Keratinocyte (primary cell): ENCODE data around the gene DCTD. TPM values are rescaled to one million over a fixed set of nuclear protein-coding genes. Genes with fewer than 3 reads are reported as not detected.

ENCODE experiments used
- DNase-seq: peaks from one replicate; pipeline ENCODE4 v3.0.0-alpha.2; 2011; ENCODE audit warnings: low read depth, missing footprints, low spot score
- FAIRE-seq: peaks from 2 replicates; lab custom pipeline; 2011; peaks lifted over from hg19 to GRCh38; lab: Jason Lieb, UNC
- H2AFZ ChIP-seq: 2 replicates; pipeline ENCODE4 v1.6.0; 2012; ENCODE audit warnings: low read length, control low read depth, inconsistent platforms; ENCODE audit not compliant: control insufficient read depth
- H3K27ac ChIP-seq: 2 replicates; pipeline ENCODE4 v1.5.1; 2011; ENCODE audit warnings: low read length; ENCODE audit not compliant: control insufficient read depth, insufficient read depth
- H3K27me3 ChIP-seq: 3 replicates; pipeline ENCODE4 v1.6.0; 2011; ENCODE audit warnings: low read length; ENCODE audit not compliant: control insufficient read depth, insufficient read depth; ENCODE audit errors: extremely low read depth
- H3K36me3 ChIP-seq, 2 experiments: 2 replicates in 1 of 2; 3 replicates in 1 of 2; pipeline ENCODE4 v1.5.1; 2011; ENCODE audit warnings: low read length in 2 of 2, mild to moderate bottlenecking in 1 of 2; ENCODE audit not compliant: control insufficient read depth in 2 of 2, insufficient read depth in 2 of 2; ENCODE audit errors: extremely low read depth in 1 of 2
- H3K4me1 ChIP-seq: 3 replicates; pipeline ENCODE4 v1.5.1; 2011; ENCODE audit warnings: low read length; ENCODE audit not compliant: control insufficient read depth, insufficient read depth; ENCODE audit errors: extremely low read depth
- H3K4me2 ChIP-seq: 3 replicates; pipeline ENCODE4 v1.6.0; 2011; ENCODE audit warnings: low read depth, low read length; ENCODE audit not compliant: control insufficient read depth, insufficient read depth; ENCODE audit errors: extremely low read depth
- H3K4me3 ChIP-seq, 3 experiments: fragments of 200-600 bp in 1 of 3; sonication (generic) in 1 of 3; 2 replicates in 2 of 3; 3 replicates in 1 of 3; pipeline ENCODE4 v1.5.1; 2011 to 2016; ENCODE audit warnings: low read length in 3 of 3, mild to moderate bottlenecking in 3 of 3, control low read depth in 2 of 3, inconsistent platforms in 1 of 3, low read depth in 1 of 3, mixed read lengths in 1 of 3, mixed run types in 1 of 3, moderate library complexity in 1 of 3; ENCODE audit not compliant: control insufficient read depth in 2 of 3, insufficient read depth in 2 of 3; ENCODE audit errors: extremely low read depth in 1 of 3
- H3K79me2 ChIP-seq: 2 replicates; pipeline ENCODE4 v1.6.0; 2012; ENCODE audit warnings: low read length; ENCODE audit not compliant: control insufficient read depth, insufficient read depth
- H3K9ac ChIP-seq: 3 replicates; pipeline ENCODE4 v1.6.0; 2011; ENCODE audit warnings: low read length; ENCODE audit not compliant: control insufficient read depth, insufficient read depth; ENCODE audit errors: extremely low read depth
- H3K9me1 ChIP-seq: 3 replicates; pipeline ENCODE4 v1.6.0; 2011; ENCODE audit warnings: low read length; ENCODE audit not compliant: control insufficient read depth, insufficient read depth; ENCODE audit errors: extremely low read depth
- H3K9me3 ChIP-seq: 2 replicates; pipeline ENCODE4 v1.5.1; 2012; ENCODE audit warnings: low read depth, low read length; ENCODE audit not compliant: control insufficient read depth
- H4K20me1 ChIP-seq: 3 replicates; pipeline ENCODE4 v1.6.0; 2011; ENCODE audit warnings: low read length; ENCODE audit not compliant: control insufficient read depth, insufficient read depth; ENCODE audit errors: extremely low read depth
- EZH2 ChIP-seq: IDR thresholded peaks from one replicate; pipeline ENCODE4 v1.6.1; 2012; ENCODE audit warnings: inconsistent platforms, mild to moderate bottlenecking, low read length, moderate library complexity
- dilution Hi-C: fragments of 300-500 bp; cut with MboI; formaldehyde crosslinking; loops from one replicate; pipeline ENCODE4 v1.7.0; 2020; ENCODE audit warnings: low sequenced_read_pairs; ENCODE audit not compliant: extremely low pct_ligation_motif_present
- polyA plus RNA-seq, 5 experiments: library from polyadenylated mRNA; depleted of rRNA in 3 of 5; stranded (reverse) in 3 of 5; stranded (forward) in 1 of 5; unstranded in 1 of 5; fragments of >200 nt; gene quantifications; 1 replicate in 1 of 5; 2 replicates in 3 of 5; 3 replicates in 1 of 5; pipeline versions ENCODE4 v1.2.1 to v1.2.3, GENCODE V29; 2011 to 2012; ENCODE audit warnings: missing spikeins in 2 of 5, low read depth in 1 of 5, low replicate concordance in 1 of 5
- TF ChIP-seq, protein P1 (sequence below), 3 experiments: IDR thresholded peaks in 1 of 3; conservative IDR thresholded peaks in 1 of 3; optimal IDR thresholded peaks in 1 of 3; 2 replicates in 2 of 3; 3 replicates in 1 of 3; pipeline versions ENCODE3 to v1.5.1; 2011; ENCODE audit warnings: low read length in 3 of 3, mild to moderate bottlenecking in 3 of 3, moderate library complexity in 2 of 3, control low read depth in 1 of 3, inconsistent platforms in 1 of 3; ENCODE audit not compliant: insufficient read depth in 2 of 3; ENCODE audit errors: extremely low read depth in 1 of 3

Gene DCTD
- polyA plus RNA-seq, 1 donor (not counting 4 experiments of a cell fraction or from before 2014, with no cell fraction given), result 119 TPM

DNA sequence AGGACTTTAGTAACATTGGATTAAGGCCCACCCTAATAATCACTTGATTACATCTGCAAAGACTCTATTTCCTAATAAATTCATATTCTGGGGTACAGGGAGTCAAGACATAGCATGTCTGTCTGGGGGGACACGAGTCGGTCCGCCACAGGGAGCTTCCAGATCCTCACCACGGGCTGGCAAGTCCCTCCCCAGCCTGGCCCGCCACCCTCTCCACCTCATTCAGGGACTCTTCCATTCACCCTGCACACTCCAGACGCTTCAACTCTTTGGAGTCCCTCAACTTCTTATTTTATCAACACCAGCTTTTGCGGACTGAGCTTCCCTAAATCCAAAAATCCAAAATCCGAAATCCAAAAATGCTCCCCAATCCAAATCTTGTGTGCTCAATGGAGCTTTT is 71.2 kb downstream of the DCTD start:
- Histone ChIP-seq H3K27ac (no peak overlapping the region), H3K4me3 (no peak overlapping the region), H2AFZ (no peak overlapping the region), H3K9ac (no peak overlapping the region), H3K4me1 (peaks cover 26% of the 10 kb centered on the region), H3K36me3 (no peaks in the 10 kb centered on the region), H3K9me1 (no peaks in the 10 kb centered on the region), H3K27me3 (no peaks in the 10 kb centered on the region), H4K20me1 (no peaks in the 10 kb centered on the region), H3K79me2 (no peaks in the 10 kb centered on the region), H3K4me2 (no peak overlapping the region), H3K9me3 (no peaks in the 10 kb centered on the region)
- FAIRE-seq (no peak), DNase-seq (no peak)
- dilution Hi-C loops, result no loop called here
- TF ChIP-seq EZH2, result no peak
- TF ChIP-seq, protein P1, sequence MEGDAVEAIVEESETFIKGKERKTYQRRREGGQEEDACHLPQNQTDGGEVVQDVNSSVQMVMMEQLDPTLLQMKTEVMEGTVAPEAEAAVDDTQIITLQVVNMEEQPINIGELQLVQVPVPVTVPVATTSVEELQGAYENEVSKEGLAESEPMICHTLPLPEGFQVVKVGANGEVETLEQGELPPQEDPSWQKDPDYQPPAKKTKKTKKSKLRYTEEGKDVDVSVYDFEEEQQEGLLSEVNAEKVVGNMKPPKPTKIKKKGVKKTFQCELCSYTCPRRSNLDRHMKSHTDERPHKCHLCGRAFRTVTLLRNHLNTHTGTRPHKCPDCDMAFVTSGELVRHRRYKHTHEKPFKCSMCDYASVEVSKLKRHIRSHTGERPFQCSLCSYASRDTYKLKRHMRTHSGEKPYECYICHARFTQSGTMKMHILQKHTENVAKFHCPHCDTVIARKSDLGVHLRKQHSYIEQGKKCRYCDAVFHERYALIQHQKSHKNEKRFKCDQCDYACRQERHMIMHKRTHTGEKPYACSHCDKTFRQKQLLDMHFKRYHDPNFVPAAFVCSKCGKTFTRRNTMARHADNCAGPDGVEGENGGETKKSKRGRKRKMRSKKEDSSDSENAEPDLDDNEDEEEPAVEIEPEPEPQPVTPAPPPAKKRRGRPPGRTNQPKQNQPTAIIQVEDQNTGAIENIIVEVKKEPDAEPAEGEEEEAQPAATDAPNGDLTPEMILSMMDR (optimal IDR thresholded peaks at IDR 0.05 in 1 of 3, IDR thresholded peaks at IDR 0.05 in 1 of 3, conservative IDR thresholded peaks at IDR 0.05 in 1 of 3; ENCODE audit: extremely low read depth in 1 of 3, insufficient read depth in 2 of 3, low read length in 3 of 3), result no peak

DNA sequence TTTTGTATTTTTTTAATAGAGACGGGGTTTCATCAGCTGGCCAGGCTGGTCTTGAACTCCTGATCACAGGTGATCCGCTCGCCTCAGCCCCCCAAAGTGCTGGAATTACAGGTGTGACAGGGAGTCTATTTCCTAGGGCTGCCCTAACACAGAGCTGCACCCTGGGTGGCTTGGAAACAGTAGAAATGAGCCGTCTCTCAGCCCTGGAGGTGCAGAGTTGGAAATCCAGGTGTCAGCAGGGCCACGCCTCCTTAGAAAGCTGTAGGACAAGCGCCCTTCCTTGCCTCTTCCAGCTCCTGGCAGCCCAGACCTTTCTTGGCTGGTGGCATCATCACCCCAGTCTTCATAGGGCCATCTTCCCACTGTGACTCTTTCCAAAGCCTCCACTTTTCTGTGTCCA is 71.6 kb downstream of the DCTD start:
- H3K9me3 ChIP-seq, result no peaks in the 10 kb centered on the region
- H3K4me3 ChIP-seq, result no peak overlapping the region
- H4K20me1 ChIP-seq, result no peaks in the 10 kb centered on the region
- no peak overlapping the region for H3K27ac ChIP-seq
- no peaks in the 10 kb centered on the region for H3K9me1 ChIP-seq
- TF ChIP-seq, protein P1 (optimal IDR thresholded peaks at IDR 0.05 in 1 of 3, IDR thresholded peaks at IDR 0.05 in 1 of 3, conservative IDR thresholded peaks at IDR 0.05 in 1 of 3; ENCODE audit: extremely low read depth in 1 of 3, insufficient read depth in 2 of 3, low read length in 3 of 3), result no peak
- no peak for TF ChIP-seq EZH2
- H3K36me3 ChIP-seq, result no peaks in the 10 kb centered on the region
- peaks cover 26% of the 10 kb centered on the region for H3K4me1 ChIP-seq
- no peak overlapping the region for H3K4me2 ChIP-seq
- no peak overlapping the region for H2AFZ ChIP-seq
- no peaks in the 10 kb centered on the region for H3K27me3 ChIP-seq
- H3K79me2 ChIP-seq, result no peaks in the 10 kb centered on the region
- dilution Hi-C loops, result no loop called here
- FAIRE-seq (no peak), DNase-seq (no peak)
- H3K9ac ChIP-seq, result no peak overlapping the region
